Neural cell (in vitro differentiated cells): ENCODE results near the gene MGAT4C. TPM values are rescaled to one million over a fixed set of nuclear protein-coding genes. Genes with fewer than 3 reads are reported as not detected.

ENCODE experiments used
- H2AFZ ChIP-seq: fragments of 200-600, 300-800 bp; sonication (generic), shearing (Covaris generic); 2 replicates; pipeline ENCODE4 v1.6.0; 2014; ENCODE audit warnings: low read depth, mild to moderate bottlenecking, antibody characterized with exemption, low read length, moderate library complexity
- H3F3A ChIP-seq: fragments of 200-600 bp; shearing (Covaris generic); 2 replicates; pipeline ENCODE4 v1.6.1; 2016; ENCODE audit warnings: mild to moderate bottlenecking, moderate library complexity, mixed read lengths, antibody characterized with exemption, low read length; ENCODE audit not compliant: insufficient read depth, poor library complexity, severe bottlenecking
- H3K27ac ChIP-seq: fragments of 200-600, 300-800 bp; sonication (generic), shearing (Covaris generic); 2 replicates; pipeline ENCODE4 v1.5.1; 2014; ENCODE audit warnings: mild to moderate bottlenecking, low read length, moderate library complexity
- H3K27me3 ChIP-seq: fragments of 300-800, 200-600 bp; sonication (generic), shearing (Covaris generic); 2 replicates; pipeline ENCODE4 v1.6.0; 2014; ENCODE audit warnings: mild to moderate bottlenecking, low read depth, low read length, moderate library complexity; ENCODE audit not compliant: insufficient read depth
- H3K36me3 ChIP-seq: fragments of 300-800, 200-600 bp; sonication (generic), shearing (Covaris generic); 2 replicates; pipeline ENCODE4 v1.5.1; 2014; ENCODE audit warnings: mild to moderate bottlenecking, antibody characterized with exemption, low read length, moderate library complexity; ENCODE audit not compliant: insufficient read depth
- H3K4me2 ChIP-seq: fragments of 300-800, 200-600 bp; sonication (generic), shearing (Covaris generic); 2 replicates; pipeline ENCODE4 v1.6.0; 2014; ENCODE audit warnings: mild to moderate bottlenecking, low read length
- H3K4me3 ChIP-seq: fragments of 300-800, 200-600 bp; sonication (generic), shearing (Covaris generic); 2 replicates; pipeline ENCODE4 v1.5.1; 2014; ENCODE audit warnings: mild to moderate bottlenecking, low read length, moderate library complexity
- H3K79me2 ChIP-seq: fragments of 200-600 bp; shearing (Covaris generic); replicated peaks from 2 replicates; pipeline ENCODE4 v1.6.0; 2014; ENCODE audit warnings: mild to moderate bottlenecking, low read length, moderate library complexity; ENCODE audit not compliant: insufficient read depth
- H3K9ac ChIP-seq: fragments of 300-800, 200-600 bp; sonication (generic), shearing (Covaris generic); 2 replicates; pipeline ENCODE4 v1.6.1; 2016; ENCODE audit warnings: mild to moderate bottlenecking, low read length, mixed read lengths
- H3K9me2 ChIP-seq: fragments of 200-600 bp; shearing (Covaris generic); 2 replicates; pipeline ENCODE4 v1.6.1; 2016; ENCODE audit warnings: mild to moderate bottlenecking, low read length, mixed read lengths; ENCODE audit not compliant: insufficient read depth
- H3K9me3 ChIP-seq: fragments of 200-600, 300-800 bp; sonication (generic), shearing (Covaris generic); 2 replicates; pipeline ENCODE4 v1.6.1; 2016; ENCODE audit warnings: mild to moderate bottlenecking, mixed run types, low read length, moderate library complexity, mixed read lengths
- H4K20me1 ChIP-seq: fragments of 200-600 bp; shearing (Covaris generic); 2 replicates; pipeline ENCODE4 v1.6.1; 2016; ENCODE audit warnings: mild to moderate bottlenecking, mixed run types; ENCODE audit not compliant: insufficient read depth
- EP300 ChIP-seq: fragments of 450-650 bp; conservative IDR thresholded peaks from 2 replicates; pipeline ENCODE4 v1.6.1; 2014; ENCODE audit warnings: antibody characterized with exemption, mild to moderate bottlenecking, moderate library complexity; ENCODE audit not compliant: poor library complexity, severe bottlenecking
- EZH2 ChIP-seq: fragments of 200-600, 300-800 bp; shearing (Covaris generic), sonication (generic); IDR thresholded peaks from 2 replicates; pipeline ENCODE4 v1.6.1; 2014; ENCODE audit warnings: antibody characterized with exemption, low read length, borderline replicate concordance, mild to moderate bottlenecking; ENCODE audit not compliant: insufficient read depth, poor library complexity, severe bottlenecking
- MXI1 ChIP-seq: fragments of 450-650 bp; conservative IDR thresholded peaks from 2 replicates; pipeline ENCODE4 v1.6.1; 2014; ENCODE audit warnings: antibody characterized with exemption, mild to moderate bottlenecking; ENCODE audit not compliant: poor library complexity, severe bottlenecking
- POLR2AphosphoS5 ChIP-seq: IDR thresholded peaks from 2 replicates; pipeline ENCODE4 v1.6.1; 2012
- RAD21 ChIP-seq: fragments of 450-650 bp; conservative IDR thresholded peaks from 2 replicates; pipeline ENCODE4 v1.6.1; 2014; ENCODE audit warnings: antibody characterized with exemption, mild to moderate bottlenecking, moderate library complexity
- SMC3 ChIP-seq: fragments of 450-650 bp; conservative IDR thresholded peaks from 2 replicates; pipeline ENCODE4 v1.6.1; 2014; ENCODE audit warnings: antibody characterized with exemption, mild to moderate bottlenecking, moderate library complexity; ENCODE audit not compliant: poor library complexity
- TAF1 ChIP-seq: IDR thresholded peaks from 2 replicates; pipeline ENCODE4 v1.6.1; 2012; ENCODE audit warnings: low read depth
- polyA plus RNA-seq: library from polyadenylated mRNA; depleted of rRNA; stranded (reverse); fragments of >200 nt; gene quantifications from 2 replicates; pipeline ENCODE4 v1.2.3, GENCODE V29; 2014
- TF ChIP-seq, protein P1 (sequence below): IDR thresholded peaks from 2 replicates; pipeline ENCODE4 v1.6.1; 2012; ENCODE audit warnings: borderline replicate concordance
- TF ChIP-seq, protein P2 (sequence below): fragments of 450-650 bp; IDR thresholded peaks from 2 replicates; pipeline ENCODE4 v1.5.1; 2014; ENCODE audit warnings: antibody characterized with exemption, mild to moderate bottlenecking, moderate library complexity; ENCODE audit not compliant: poor library complexity, severe bottlenecking

MGAT4C gene
- polyA plus RNA-seq, 1 donor from 2014 or later, result 20.7 TPM

DNA sequence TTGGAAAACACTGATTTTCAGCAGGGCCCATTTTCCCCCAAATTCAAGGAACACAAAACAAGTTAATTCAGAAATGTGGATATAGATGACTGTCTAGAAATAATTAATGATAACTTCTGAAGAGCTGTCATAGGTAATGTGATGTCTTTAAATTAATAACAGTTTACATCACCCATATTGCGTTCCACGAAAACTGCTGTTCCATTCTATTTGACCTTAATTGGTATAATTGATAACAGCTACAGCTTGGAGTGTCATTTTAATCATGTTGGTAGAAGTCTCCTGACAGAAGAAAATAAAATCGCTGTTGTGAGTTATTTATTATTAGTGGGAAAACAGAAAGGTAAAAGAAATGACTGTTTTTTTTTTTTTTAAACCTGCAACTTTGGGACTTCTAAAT, 36.3 kb upstream of the MGAT4C start:
- H3K9ac ChIP-seq, result no peak overlapping the region
- no peaks in the 10 kb centered on the region for H3K36me3 ChIP-seq
- H2AFZ ChIP-seq, result no peak overlapping the region
- H3K27ac ChIP-seq, result no peak overlapping the region
- no peak overlapping the region for H3K4me2 ChIP-seq
- H3F3A ChIP-seq, result no peaks in the 10 kb centered on the region
- no peaks in the 10 kb centered on the region for H3K27me3 ChIP-seq
- TF ChIP-seq POLR2AphosphoS5 (no peak), EZH2 (no peak), MXI1 (no peak), TAF1 (no peak), SMC3 (no peak), EP300 (no peak), RAD21 (no peak)
- TF ChIP-seq, protein P1, sequence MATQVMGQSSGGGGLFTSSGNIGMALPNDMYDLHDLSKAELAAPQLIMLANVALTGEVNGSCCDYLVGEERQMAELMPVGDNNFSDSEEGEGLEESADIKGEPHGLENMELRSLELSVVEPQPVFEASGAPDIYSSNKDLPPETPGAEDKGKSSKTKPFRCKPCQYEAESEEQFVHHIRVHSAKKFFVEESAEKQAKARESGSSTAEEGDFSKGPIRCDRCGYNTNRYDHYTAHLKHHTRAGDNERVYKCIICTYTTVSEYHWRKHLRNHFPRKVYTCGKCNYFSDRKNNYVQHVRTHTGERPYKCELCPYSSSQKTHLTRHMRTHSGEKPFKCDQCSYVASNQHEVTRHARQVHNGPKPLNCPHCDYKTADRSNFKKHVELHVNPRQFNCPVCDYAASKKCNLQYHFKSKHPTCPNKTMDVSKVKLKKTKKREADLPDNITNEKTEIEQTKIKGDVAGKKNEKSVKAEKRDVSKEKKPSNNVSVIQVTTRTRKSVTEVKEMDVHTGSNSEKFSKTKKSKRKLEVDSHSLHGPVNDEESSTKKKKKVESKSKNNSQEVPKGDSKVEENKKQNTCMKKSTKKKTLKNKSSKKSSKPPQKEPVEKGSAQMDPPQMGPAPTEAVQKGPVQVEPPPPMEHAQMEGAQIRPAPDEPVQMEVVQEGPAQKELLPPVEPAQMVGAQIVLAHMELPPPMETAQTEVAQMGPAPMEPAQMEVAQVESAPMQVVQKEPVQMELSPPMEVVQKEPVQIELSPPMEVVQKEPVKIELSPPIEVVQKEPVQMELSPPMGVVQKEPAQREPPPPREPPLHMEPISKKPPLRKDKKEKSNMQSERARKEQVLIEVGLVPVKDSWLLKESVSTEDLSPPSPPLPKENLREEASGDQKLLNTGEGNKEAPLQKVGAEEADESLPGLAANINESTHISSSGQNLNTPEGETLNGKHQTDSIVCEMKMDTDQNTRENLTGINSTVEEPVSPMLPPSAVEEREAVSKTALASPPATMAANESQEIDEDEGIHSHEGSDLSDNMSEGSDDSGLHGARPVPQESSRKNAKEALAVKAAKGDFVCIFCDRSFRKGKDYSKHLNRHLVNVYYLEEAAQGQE, result no peak
- TF ChIP-seq, protein P2, sequence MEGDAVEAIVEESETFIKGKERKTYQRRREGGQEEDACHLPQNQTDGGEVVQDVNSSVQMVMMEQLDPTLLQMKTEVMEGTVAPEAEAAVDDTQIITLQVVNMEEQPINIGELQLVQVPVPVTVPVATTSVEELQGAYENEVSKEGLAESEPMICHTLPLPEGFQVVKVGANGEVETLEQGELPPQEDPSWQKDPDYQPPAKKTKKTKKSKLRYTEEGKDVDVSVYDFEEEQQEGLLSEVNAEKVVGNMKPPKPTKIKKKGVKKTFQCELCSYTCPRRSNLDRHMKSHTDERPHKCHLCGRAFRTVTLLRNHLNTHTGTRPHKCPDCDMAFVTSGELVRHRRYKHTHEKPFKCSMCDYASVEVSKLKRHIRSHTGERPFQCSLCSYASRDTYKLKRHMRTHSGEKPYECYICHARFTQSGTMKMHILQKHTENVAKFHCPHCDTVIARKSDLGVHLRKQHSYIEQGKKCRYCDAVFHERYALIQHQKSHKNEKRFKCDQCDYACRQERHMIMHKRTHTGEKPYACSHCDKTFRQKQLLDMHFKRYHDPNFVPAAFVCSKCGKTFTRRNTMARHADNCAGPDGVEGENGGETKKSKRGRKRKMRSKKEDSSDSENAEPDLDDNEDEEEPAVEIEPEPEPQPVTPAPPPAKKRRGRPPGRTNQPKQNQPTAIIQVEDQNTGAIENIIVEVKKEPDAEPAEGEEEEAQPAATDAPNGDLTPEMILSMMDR, result no peak
- H3K4me3 ChIP-seq, result no peak overlapping the region
- H3K9me2 ChIP-seq, result no peaks in the 10 kb centered on the region
- H4K20me1 ChIP-seq, result no peaks in the 10 kb centered on the region
- H3K79me2 ChIP-seq, result no peaks in the 10 kb centered on the region
- no peaks in the 10 kb centered on the region for H3K9me3 ChIP-seq

DNA sequence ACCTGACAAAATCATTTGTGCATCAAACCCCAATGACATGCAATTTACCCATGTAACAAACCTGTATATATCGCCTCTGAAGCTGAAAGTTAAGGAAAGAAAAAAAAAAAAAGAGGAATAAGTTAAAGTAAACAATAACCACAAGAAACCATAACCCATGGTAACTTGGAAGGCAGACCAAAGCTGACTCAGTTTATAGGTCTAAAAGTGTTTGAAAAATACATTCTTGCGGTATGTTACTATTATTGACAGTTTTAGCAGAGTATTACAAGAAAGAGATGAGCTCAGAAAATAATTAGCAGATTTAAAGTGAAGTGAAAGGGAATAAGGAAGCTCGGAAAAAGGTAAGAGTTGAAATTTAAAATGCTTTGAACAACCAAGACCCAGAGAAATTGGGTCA, 34.4 kb upstream of the MGAT4C start:
- no peaks in the 10 kb centered on the region for H3K27me3 ChIP-seq
- no peaks in the 10 kb centered on the region for H3K36me3 ChIP-seq
- H4K20me1 ChIP-seq, result no peaks in the 10 kb centered on the region
- no peaks in the 10 kb centered on the region for H3K9me2 ChIP-seq
- TF ChIP-seq TAF1, result no peak
- no peak for TF ChIP-seq EP300
- TF ChIP-seq MXI1, result no peak
- no peak overlapping the region for H3K27ac ChIP-seq
- H2AFZ ChIP-seq, result no peak overlapping the region
- no peaks in the 10 kb centered on the region for H3F3A ChIP-seq
- no peaks in the 10 kb centered on the region for H3K9me3 ChIP-seq
- no peaks in the 10 kb centered on the region for H3K79me2 ChIP-seq
- no peak overlapping the region for H3K9ac ChIP-seq
- H3K4me2 ChIP-seq, result no peak overlapping the region
- no peak overlapping the region for H3K4me3 ChIP-seq

DNA sequence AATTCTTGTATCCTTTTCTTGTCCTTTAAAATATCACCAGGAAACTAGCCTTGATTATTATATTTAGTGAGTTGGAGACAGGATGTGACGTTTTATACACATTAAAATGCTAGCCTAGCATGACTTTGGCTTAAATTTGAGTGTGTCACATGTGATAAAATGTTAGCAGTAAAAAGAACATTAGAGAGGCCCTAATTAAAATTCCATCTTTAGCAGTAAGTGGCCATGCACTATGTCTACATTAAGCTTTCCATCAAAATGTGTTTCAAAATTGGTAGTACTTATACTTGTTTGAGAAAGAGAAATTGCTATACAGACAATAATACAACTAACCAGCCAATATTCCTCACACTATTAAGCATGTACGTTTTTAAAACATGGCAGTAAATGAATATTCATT, 29.9 kb upstream of the MGAT4C start:
- no peak overlapping the region for H2AFZ ChIP-seq

More for the DNA sequence above, 29.9 kb upstream of the MGAT4C start:
- Histone ChIP-seq H4K20me1 (no peaks in the 10 kb centered on the region), H3F3A (no peaks in the 10 kb centered on the region), H3K9me2 (no peaks in the 10 kb centered on the region), H3K4me3 (no peak overlapping the region), H3K36me3 (no peaks in the 10 kb centered on the region), H3K27ac (no peak overlapping the region), H3K79me2 (no peaks in the 10 kb centered on the region), H3K27me3 (no peaks in the 10 kb centered on the region), H3K4me2 (no peak overlapping the region), H3K9me3 (no peaks in the 10 kb centered on the region), H3K9ac (no peak overlapping the region)
- TF ChIP-seq, protein P1, result no peak
- no peak for TF ChIP-seq RAD21
